ENCODE data around the gene L3MBTL4. TPM values are rescaled to one million over a fixed set of nuclear protein-coding genes. Genes with fewer than 3 reads are reported as not detected.

Gene L3MBTL4
- total RNA-seq, 1 experiment from 2014 or later, result not detected

DNA sequence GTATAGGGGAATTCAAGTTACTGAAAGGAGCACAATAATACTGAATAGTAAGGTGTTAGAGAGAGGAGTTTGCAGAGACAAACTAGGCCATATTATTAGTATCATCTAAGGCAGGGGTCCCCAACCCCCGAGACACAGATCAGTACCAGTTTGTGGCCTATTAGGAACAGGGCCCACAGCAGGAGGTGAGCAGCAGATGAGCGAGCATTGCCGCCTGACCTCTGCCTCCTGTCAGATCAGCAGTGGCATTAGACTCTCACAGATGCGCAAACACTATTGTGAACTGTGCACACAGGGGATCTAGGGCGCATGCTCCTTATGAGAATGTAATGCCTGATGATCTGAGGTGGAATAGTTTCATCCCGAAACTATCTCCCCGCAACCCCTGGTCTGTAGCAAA is 477.6 kb downstream of the L3MBTL4 start:
- TF ChIP-seq, protein P1, sequence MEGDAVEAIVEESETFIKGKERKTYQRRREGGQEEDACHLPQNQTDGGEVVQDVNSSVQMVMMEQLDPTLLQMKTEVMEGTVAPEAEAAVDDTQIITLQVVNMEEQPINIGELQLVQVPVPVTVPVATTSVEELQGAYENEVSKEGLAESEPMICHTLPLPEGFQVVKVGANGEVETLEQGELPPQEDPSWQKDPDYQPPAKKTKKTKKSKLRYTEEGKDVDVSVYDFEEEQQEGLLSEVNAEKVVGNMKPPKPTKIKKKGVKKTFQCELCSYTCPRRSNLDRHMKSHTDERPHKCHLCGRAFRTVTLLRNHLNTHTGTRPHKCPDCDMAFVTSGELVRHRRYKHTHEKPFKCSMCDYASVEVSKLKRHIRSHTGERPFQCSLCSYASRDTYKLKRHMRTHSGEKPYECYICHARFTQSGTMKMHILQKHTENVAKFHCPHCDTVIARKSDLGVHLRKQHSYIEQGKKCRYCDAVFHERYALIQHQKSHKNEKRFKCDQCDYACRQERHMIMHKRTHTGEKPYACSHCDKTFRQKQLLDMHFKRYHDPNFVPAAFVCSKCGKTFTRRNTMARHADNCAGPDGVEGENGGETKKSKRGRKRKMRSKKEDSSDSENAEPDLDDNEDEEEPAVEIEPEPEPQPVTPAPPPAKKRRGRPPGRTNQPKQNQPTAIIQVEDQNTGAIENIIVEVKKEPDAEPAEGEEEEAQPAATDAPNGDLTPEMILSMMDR (conservative IDR thresholded peaks at IDR 0.05), result no peak
- no peak for TF ChIP-seq EZH2 (IDR thresholded peaks at IDR 0.05; ENCODE audit: low read depth)
- ChIA-PET CTCF (no interaction called here), POLR2A (ENCODE audit: unreplicated experiment) (no interaction called here)
- Histone ChIP-seq H3K4me2 (no peak overlapping the region), H3K79me2 (ENCODE audit: low read depth) (no peaks in the 10 kb centered on the region), H3K4me3 (no peak overlapping the region), H2AFZ (no peak overlapping the region), H3K27ac (no peak overlapping the region), H3K27me3 (ENCODE audit: insufficient read depth, low read depth) (peaks cover 38% of the 10 kb centered on the region; the same call in 1 of the 2 replicates), H3K4me1 (replicated peaks; ENCODE audit: insufficient read depth) (no peaks in the 10 kb centered on the region), H3F3A (ENCODE audit: insufficient read depth, low read depth) (no peaks in the 10 kb centered on the region), H3K9me3 (ENCODE audit: insufficient read depth, low read depth) (no peaks in the 10 kb centered on the region), H3K36me3 (ENCODE audit: low read depth) (no peaks in the 10 kb centered on the region), H4K20me1 (ENCODE audit: insufficient read depth) (no peaks in the 10 kb centered on the region), H3K9me2 (ENCODE audit: insufficient read depth) (no peaks in the 10 kb centered on the region)
- no TSS peak for BruUV-seq (replicated peaks)
- intact Hi-C loops (cut with micrococcal nuclease; ENCODE audit: unreplicated experiment), result no loop called here
- DNase-seq, result no peak

DNA sequence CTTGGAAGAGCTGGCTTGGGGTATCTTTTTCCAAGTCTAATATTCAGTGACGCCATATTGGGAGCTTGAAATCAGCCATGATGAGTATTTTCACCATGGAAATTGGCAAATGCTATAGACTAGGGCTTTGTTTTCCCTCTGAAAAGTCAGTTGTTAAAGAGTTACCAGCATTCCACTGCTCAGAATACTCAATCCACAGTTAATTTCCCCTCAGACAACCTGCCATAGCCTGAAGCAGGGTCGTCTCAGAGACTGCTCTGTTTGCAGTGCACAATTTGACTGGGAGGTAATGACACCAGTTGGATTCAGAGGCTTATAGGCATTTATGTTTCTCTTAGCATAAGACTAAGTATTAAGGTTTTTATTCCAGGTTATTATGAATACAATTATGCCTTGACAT is 483.9 kb downstream of the L3MBTL4 start:
- no peaks in the 10 kb centered on the region for H3F3A ChIP-seq (ENCODE audit: insufficient read depth, low read depth)
- BruUV-seq (replicated peaks), result no TSS peak
- intact Hi-C loops (cut with micrococcal nuclease; ENCODE audit: unreplicated experiment), result no loop called here
- no peaks in the 10 kb centered on the region for H3K9me2 ChIP-seq (ENCODE audit: insufficient read depth)
- peaks cover 7% of the 10 kb centered on the region; the same call in 1 of the 2 replicates for H3K27me3 ChIP-seq (ENCODE audit: insufficient read depth, low read depth)
- H3K4me1 ChIP-seq (replicated peaks; ENCODE audit: insufficient read depth), result no peaks in the 10 kb centered on the region
- no peak overlapping the region for H3K4me2 ChIP-seq
- CTCF ChIA-PET, result no interaction called here
- no peaks in the 10 kb centered on the region for H4K20me1 ChIP-seq (ENCODE audit: insufficient read depth)
- no peak overlapping the region for H2AFZ ChIP-seq
- DNase-seq, result no peak
- no peak overlapping the region for H3K27ac ChIP-seq
- H3K9me3 ChIP-seq (ENCODE audit: insufficient read depth, low read depth), result no peaks in the 10 kb centered on the region
- POLR2A ChIA-PET (ENCODE audit: unreplicated experiment), result no interaction called here
- no peaks in the 10 kb centered on the region for H3K36me3 ChIP-seq (ENCODE audit: low read depth)
- TF ChIP-seq EZH2 (IDR thresholded peaks at IDR 0.05; ENCODE audit: low read depth), result no peak
- TF ChIP-seq, protein P1 (conservative IDR thresholded peaks at IDR 0.05), result no peak
- H3K4me3 ChIP-seq, result no peak overlapping the region
- no peaks in the 10 kb centered on the region for H3K79me2 ChIP-seq (ENCODE audit: low read depth)

DNA sequence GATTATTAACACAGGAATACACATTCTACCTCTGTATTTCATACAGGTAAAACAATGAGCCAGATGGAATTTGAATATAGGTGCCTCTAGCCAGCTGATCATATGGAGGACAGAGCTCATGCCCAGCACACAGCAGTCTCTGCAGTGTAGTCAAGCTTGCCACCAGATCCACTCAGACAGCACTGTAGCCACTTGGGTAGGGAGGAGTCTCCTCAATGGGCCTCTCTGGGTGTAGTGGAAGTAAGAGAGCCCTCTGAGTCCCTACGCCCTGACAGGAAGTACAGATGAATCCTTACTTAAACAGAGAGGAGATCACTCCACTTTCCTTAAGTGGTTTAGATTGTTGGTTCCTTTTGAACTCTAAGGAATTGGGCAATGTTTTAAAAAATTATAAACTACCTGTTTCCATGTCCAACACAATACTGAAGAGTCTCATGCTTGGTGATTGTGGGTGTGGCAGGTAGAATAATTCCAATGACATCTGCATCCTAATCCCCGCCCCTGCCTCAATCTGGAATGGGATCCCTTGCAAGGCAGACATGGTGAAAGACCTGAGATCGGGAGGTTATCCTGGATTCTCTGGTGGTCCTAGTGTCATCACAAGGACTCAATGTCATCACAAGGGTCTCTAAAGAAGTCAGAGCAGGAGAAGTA is 496.4 kb downstream of the L3MBTL4 start:
- CTCF ChIA-PET, result no interaction called here
- no peak for TF ChIP-seq EZH2 (IDR thresholded peaks at IDR 0.05; ENCODE audit: low read depth)
- TF ChIP-seq, protein P1 (conservative IDR thresholded peaks at IDR 0.05), result no peak
- BruUV-seq (replicated peaks), result no TSS peak
- no peak overlapping the region for H3K27ac ChIP-seq
- no peaks in the 10 kb centered on the region for H4K20me1 ChIP-seq (ENCODE audit: insufficient read depth)
- H3K4me3 ChIP-seq, result no peak overlapping the region
- H3F3A ChIP-seq (ENCODE audit: insufficient read depth, low read depth), result no peaks in the 10 kb centered on the region
- peaks cover 43% of the 10 kb centered on the region for H3K27me3 ChIP-seq (ENCODE audit: insufficient read depth, low read depth)
- no peaks in the 10 kb centered on the region for H3K36me3 ChIP-seq (ENCODE audit: low read depth)
- H3K4me2 ChIP-seq, result no peak overlapping the region
- no peaks in the 10 kb centered on the region for H3K79me2 ChIP-seq (ENCODE audit: low read depth)
- no peaks in the 10 kb centered on the region for H3K9me3 ChIP-seq (ENCODE audit: insufficient read depth, low read depth)
- intact Hi-C loops (cut with micrococcal nuclease; ENCODE audit: unreplicated experiment), result no loop called here
- H3K4me1 ChIP-seq (replicated peaks; ENCODE audit: insufficient read depth), result no peaks in the 10 kb centered on the region
- DNase-seq, result no peak
- H3K9me2 ChIP-seq (ENCODE audit: insufficient read depth), result no peaks in the 10 kb centered on the region
- H2AFZ ChIP-seq, result no peak overlapping the region
- POLR2A ChIA-PET (ENCODE audit: unreplicated experiment), result no interaction called here
